DND-41 (cell line): ENCODE data around the gene FAM20C.

Experiments used
- CTCF ChIP-seq: IDR thresholded peaks from 2 replicates; pipeline ENCODE4 v1.5.1; 2012; ENCODE audit warnings: borderline replicate concordance, low read length, moderate library complexity, mild to moderate bottlenecking; ENCODE audit not compliant: poor library complexity, severe bottlenecking; ENCODE audit errors: extremely low read depth
- EZH2 ChIP-seq: IDR thresholded peaks from 3 replicates; pipeline ENCODE4 v1.6.1; 2012; ENCODE audit warnings: borderline replicate concordance, low read depth, mild to moderate bottlenecking, moderate library complexity, low read length, inconsistent platforms; ENCODE audit not compliant: severe bottlenecking

- TF ChIP-seq CTCF (no peak), EZH2 (no peak)
Measured at GRCh38 chr7:294440-295154, 102.2 kb downstream of the FAM20C start.
